GM06990 (cell line): Measurements from ENCODE around the gene ITIH4.
"Not testable (repeated sequence)": the region's sequence is repeated elsewhere in the genome, so short reads cannot be mapped to it uniquely, and the experiment has no call there.

Experiments used
- DNase-seq: peaks from one replicate; pipeline ENCODE4 v3.0.0-alpha.2; 2011; ENCODE audit not compliant: insufficient read length; ENCODE audit errors: extremely low read depth
- H3K27me3 ChIP-seq: replicated peaks from 2 replicates; pipeline ENCODE4 v1.6.0; 2011; ENCODE audit warnings: low read length; ENCODE audit not compliant: control insufficient read depth, insufficient read depth
- H3K36me3 ChIP-seq: 2 replicates; pipeline ENCODE4 v1.5.1; 2011; ENCODE audit warnings: low read length; ENCODE audit not compliant: control insufficient read depth, insufficient read depth
- H3K4me3 ChIP-seq: replicated peaks from 2 replicates; pipeline ENCODE4 v1.5.1; 2011; ENCODE audit warnings: low read depth, mild to moderate bottlenecking, control low read depth, low read length
- TF ChIP-seq, protein P1 (sequence below): IDR thresholded peaks from 2 replicates; pipeline ENCODE4 v1.5.1; 2011; ENCODE audit warnings: low read length, control low read depth, mild to moderate bottlenecking, inconsistent platforms; ENCODE audit not compliant: insufficient read depth, poor library complexity, severe bottlenecking

ITIH4 gene

DNA sequence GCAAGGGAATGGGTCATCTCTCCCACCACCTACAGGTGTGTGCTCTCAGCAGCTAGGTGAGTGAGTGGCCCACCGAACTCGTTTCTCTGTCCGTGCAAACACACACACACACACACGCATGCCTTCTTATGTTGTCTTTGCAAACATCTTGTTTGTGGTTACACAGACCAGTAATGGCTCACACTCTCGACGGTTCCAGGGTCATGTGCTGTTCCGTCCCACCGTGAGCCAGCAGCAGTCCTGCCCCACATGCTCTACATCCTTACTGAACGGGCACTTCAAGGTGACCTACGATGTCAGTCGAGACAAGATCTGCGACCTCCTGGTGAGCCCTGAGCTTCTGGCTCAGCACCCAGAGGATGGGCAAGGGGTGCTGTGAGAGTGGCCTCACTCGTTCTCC lies 48.7 kb downstream of the ITIH4 start:
- TF ChIP-seq, protein P1, sequence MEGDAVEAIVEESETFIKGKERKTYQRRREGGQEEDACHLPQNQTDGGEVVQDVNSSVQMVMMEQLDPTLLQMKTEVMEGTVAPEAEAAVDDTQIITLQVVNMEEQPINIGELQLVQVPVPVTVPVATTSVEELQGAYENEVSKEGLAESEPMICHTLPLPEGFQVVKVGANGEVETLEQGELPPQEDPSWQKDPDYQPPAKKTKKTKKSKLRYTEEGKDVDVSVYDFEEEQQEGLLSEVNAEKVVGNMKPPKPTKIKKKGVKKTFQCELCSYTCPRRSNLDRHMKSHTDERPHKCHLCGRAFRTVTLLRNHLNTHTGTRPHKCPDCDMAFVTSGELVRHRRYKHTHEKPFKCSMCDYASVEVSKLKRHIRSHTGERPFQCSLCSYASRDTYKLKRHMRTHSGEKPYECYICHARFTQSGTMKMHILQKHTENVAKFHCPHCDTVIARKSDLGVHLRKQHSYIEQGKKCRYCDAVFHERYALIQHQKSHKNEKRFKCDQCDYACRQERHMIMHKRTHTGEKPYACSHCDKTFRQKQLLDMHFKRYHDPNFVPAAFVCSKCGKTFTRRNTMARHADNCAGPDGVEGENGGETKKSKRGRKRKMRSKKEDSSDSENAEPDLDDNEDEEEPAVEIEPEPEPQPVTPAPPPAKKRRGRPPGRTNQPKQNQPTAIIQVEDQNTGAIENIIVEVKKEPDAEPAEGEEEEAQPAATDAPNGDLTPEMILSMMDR = no peak
- Histone ChIP-seq H3K36me3 (no peaks in the 10 kb centered on the region), H3K4me3 (no peak overlapping the region), H3K27me3 (no peaks in the 10 kb centered on the region)
- no peak for DNase-seq

DNA sequence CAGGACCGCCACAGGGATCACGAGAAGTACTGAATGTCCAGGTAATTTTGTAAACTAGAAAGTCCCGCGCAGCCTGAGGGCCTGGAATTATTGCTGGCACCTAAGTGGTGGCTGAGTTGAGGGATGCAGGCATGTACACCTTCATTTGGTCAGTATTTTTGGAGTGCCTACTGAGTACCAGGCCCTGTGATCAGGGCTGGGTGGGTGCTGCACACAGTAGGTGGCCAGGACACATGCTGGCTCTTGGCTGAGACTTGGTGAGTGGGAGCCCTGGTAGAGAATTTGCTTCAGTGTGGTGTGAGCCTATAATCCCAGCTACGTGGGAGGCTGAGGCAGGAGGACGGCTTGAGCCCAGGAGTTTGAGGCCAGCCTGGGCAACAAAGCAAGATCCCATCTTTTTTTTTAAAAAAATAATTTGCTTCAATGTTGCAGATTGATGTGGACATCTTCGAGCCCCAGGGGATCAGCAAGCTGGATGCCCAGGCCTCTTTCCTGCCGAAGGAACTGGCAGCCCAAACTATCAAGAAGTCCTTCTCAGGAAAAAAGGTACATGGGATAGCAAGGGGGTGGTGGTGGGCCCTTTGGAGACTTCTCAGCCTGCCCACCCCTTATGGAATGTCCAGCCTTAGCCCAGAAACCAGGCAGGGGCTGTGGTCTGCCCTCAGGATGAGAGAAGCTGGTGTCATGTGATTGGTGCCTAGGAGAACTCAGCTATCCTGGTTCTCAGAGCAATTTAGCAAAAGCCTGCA lies 50.5 kb downstream of the ITIH4 start:
- Histone ChIP-seq H3K36me3 (no peaks in the 10 kb centered on the region), H3K4me3 (no peak overlapping the region), H3K27me3 (no peaks in the 10 kb centered on the region)
- TF ChIP-seq, protein P1 = no peak
- DNase-seq = no peak

DNA sequence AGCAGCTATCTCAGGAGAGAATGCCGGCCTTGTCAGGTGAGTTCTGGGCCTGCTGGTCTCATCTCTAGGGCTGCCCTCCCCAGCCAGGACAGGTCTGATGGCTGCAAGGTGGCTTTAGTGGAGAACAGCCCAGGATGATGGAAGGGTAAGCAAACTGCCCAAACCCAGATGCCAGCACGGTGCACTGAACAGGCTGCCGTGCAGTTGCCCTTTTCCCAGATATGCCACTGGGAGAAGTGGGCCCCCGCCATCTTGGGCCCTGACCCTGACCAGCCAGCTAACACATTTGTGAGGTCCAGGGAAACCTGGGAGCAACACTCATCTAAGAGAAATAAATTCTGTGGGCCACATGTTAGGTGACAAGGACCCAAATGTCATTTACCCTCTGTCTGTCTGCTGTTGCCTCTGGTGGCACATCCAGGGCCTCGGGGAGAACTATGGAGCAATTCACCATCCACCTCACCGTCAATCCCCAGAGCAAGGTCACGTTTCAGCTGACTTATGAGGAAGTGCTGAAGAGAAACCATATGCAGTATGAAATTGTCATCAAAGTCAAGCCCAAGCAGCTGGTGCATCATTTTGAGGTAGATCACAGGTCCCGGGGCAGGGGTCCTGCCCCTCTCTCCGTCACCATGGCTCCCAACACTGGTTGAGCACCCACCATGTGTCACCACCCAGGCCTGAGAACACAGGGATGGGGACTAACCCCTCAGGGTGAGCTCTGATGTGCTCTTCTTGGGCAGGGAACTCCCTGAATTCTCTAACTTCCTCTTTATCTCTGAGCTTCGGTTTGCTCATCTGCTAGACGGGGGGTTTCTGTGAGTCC lies 51.2 kb downstream of the ITIH4 start:
- TF ChIP-seq, protein P1 = no peak
- peak; percentile 67 for DNase-seq
- Histone ChIP-seq H3K36me3 (no peaks in the 10 kb centered on the region), H3K27me3 (no peaks in the 10 kb centered on the region), H3K4me3 (no peak overlapping the region)

DNA sequence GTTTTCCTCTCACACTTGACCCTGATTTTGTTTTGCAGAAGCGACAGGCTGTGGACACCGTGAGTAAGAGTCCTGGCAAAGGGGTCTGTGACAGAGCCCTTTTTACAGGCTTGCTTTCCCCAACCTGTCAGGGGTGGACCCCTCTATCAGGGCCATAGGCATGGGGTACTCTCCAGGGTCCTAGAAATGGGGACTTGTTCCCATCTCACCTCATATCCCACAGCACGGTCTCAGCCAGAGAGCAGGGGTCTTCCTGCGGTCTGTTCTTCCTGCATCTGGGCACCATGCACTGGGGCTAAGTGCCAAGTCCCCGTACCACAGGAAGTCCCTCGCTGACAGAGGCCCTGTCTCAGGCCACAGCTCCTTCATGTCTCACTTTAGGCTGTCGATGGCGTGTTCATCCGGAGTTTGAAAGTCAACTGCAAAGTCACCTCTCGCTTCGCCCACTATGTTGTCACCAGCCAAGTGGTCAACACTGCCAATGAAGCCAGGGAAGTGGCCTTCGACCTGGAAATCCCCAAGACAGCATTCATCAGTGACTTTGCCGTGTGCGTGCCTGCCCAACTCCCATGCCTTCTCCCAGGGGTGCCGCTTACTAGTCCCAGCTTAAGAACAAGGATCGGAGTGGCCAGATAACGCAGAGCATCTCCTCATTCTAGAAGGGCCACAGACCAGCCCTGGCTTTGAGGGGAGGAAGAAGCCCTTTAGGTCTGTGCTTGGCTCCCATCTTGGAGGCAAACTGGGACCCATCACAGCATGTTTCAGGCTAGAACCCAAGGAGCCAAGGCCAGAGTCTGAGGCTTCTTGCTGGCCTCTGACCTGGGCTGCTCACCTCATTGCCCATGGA lies 52.3 kb downstream of the ITIH4 start:
- Histone ChIP-seq H3K36me3 (no peaks in the 10 kb centered on the region), H3K27me3 (no peaks in the 10 kb centered on the region), H3K4me3 (no peak overlapping the region)
- no peak for DNase-seq
- TF ChIP-seq, protein P1 = no peak

DNA sequence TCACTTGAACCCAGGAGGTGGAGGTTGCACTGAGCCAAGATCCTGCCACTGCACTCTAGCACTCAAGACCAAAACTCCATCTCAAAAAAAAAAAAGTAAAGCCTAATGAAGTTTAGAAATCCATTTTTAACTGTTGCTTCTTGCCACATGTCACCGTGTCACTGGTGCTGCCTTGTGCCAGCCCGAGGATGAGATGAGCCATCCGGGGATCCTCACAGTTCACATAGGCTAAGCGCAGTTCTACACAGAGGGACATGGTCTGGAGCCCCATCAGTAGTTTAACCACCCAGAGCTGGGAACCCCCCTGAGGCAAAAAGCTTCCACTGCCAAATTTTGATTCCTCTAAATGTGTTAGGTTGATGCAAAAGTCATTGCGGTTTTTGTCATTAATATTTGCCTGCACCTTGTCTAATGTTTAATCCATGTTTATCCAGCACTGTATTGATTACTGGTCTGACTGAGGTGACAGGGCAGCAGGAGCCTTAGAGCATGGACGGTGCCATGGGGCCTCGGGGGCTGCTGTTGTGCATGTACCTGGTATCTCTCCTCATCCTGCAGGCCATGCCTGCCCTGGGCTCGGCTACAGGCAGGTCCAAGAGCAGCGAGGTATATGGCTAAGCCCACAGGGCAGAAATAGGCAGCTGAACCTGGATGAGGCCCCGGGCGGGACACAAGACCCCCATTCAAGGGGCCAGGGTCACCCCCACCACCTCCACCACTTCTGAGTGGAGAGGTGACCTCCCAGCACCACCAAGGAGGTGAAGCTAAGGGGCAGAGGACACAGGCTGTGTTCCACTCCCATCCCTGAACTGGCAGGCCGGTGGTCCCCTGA lies 53.1 kb downstream of the ITIH4 start, which contains the start of gene ITIH1:
Gene ITIH1, plus strand, starts transcription at position 473 of the 832 bp plus-strand sequence. Its CDS starts 17 bp downstream, at position 490.
- Histone ChIP-seq H3K36me3 (no peaks in the 10 kb centered on the region), H3K4me3 (no peak within 1 kb of the TSS), H3K27me3 (no peaks in the 10 kb centered on the region)
- DNase-seq = no peak
- TF ChIP-seq, protein P1 = no peak

DNA sequence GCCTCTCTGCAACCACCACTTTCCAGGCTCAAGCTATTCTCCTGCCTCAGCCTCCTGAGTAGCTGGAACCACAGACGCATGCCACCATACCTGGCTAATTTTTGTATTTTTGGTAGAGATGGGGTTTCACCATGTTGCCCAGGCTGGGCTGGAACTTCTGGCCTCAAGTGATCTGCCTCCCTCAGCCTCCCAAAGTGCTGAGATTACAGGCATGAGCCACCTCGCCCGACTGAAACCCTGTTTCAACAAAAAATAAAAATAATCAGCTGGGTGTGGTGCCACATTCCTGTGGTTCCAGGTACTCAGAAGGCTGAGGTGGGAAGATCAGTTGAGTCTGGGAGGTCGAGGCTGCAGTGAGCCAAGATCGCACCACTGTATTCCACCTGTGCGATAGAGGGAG lies 54.0 kb downstream of the ITIH4 start:
- not testable (repeated sequence) for DNase-seq, H3K27me3 ChIP-seq, H3K4me3 ChIP-seq, H3K36me3 ChIP-seq
